HG02973 (cell line): ENCODE results near the gene ATIC.
A peak's percentile ranks its signal among the peaks of the same experiment; 100 is the strongest.
"Not testable (repeated sequence)": the region's sequence is repeated elsewhere in the genome, so short reads cannot be mapped to it uniquely, and the experiment has no call there.

ENCODE experiments used
- ATAC-seq: cut with Tn5 transposase; IDR thresholded peaks from one replicate; pipeline ENCODE4 v1.9.1; 2021; ENCODE audit warnings: moderate library complexity; ENCODE audit not compliant: unreplicated experiment

Gene ATIC

DNA sequence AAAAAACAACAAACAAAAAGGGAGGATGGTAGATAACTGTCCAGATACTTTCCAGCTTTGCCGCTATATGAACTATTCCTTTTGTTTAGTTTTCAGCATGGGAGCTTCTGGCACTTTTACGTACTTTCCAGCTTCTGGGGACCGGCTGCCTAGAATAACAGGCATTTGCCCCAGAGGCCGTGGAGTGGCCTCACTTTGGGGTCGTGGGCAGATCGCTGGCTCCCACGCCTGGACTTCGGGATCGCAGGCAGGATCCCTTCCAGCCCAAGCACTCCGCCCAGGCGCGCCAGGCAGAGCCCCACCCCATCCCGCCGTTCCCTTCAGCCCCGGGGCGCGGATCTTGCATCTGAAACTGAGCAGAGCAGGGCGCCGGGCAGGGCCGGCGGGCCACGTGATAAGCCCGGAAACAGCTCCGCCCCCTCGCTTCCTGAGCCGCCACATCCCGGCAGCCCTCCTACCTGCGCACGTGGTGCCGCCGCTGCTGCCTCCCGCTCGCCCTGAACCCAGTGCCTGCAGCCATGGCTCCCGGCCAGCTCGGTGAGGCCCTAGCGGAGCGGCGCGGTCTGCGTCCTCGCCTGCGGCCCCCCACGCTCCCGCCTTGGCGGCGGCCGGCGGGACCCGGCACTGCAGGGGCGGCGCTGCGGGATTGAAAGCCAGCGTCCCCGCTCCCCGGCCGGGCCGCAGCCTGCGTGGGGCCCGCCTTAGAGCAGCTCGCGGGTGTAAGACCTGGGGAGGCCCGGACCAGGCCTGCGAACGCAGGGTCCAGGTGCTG, at the start of gene ATIC:
ATIC (plus strand) TSS at position 435 of the 772 bp plus-strand sequence; CDS start at position 519, 84 bp downstream.
- ATAC-seq, result peak; percentile 99

DNA sequence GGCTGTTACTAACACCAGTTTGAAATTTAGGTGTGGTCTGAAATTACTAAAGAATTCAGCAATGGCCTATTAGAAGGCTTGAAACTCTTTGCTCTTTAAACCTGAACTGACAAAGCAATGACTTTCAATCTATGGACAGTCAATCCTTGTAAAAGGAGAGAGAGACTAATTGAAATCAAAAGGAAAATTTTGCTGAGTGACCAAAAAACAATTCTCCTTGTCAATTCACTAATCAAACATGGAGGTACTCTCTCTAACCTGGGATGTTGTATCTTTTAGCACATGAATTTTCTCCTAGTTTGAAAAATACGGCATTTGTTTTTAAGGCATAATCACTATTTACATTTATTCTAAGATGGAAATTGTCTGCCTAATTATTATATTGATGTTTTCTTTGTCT, 49.6 kb upstream of the ATIC start:
- ATAC-seq, result no peak

DNA sequence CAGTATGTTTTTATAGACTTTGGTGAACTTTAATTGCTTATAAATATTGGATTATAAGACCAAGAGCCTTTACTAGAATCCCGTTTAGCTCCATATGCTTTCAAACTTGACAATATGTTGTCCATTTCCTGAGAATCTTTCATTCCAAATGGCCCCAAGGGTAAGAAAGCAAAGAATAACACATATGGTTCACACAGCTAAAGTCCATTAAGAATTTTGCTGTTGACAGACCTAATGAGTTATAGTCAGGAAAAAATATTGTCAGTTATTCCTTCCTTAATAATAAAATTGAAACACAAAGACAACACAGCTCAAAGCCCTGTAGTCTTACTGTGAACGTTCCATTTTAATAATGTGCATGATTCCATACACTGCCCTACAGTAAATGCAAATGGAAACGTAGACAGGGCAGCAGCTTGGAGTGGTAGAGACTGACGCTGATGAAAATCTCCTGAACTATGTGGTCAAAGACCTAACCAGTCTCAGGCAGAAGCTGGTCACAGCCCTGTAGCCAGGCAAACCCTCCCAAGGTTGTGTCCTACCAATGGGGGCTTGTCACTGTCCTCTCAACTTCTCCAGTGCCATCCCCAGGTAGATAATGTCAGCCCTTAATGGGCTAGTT, 49.0 kb upstream of the ATIC start:
- ATAC-seq, result no peak

DNA sequence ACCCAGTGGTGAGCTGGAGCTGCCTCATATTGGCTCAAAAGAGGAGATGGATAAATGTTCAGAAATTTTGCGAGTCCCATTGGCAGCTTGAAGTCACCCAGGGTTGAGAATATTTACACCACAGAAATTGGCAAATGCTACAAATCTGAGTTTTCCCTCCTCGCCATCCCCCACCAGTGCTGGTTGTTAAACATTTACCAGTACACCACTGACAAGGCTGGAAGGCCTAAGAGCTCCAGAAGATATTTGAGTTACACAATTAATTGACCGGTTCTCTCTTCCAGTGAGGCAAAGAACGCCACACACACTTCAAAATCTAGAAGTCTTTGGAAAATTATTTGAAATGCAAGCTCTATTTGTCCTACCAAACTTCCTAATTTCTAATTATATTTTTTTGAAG, 47.5 kb upstream of the ATIC start:
- ATAC-seq, result no peak

DNA sequence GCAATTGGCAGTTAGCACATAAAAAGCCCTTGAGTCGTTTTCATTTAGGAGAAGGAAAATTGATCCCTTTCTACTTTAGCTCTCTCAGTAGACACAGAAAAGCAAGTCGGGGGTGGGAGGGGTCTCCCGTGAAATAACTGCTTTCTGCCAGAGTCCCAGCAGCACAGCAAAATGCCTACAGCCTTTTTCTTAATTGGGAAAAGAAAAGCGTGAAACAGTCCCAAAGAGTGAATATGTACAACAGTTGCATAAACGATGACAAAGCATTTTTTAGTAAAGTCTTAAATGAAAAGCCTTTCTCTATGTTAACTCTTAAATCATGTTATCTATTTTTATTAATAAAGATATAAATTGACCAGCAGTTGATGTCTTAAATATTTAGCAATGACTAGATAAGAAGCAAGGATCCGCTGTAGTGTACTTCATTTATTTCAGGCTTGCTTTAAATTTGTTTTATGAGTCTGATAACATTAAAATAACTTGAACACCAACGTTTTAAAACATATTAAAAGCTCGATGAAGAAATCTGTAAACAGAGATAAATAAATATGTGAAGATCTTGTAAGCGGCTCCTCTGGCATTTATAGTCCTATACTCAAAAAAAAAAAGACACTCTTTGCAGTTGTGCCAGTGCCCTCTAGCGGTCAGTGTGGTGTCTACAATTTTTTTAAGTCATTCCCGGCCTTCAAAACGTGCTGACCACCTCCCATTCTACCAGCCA, 42.3 kb upstream of the ATIC start:
- ATAC-seq, result peak; percentile 62

DNA sequence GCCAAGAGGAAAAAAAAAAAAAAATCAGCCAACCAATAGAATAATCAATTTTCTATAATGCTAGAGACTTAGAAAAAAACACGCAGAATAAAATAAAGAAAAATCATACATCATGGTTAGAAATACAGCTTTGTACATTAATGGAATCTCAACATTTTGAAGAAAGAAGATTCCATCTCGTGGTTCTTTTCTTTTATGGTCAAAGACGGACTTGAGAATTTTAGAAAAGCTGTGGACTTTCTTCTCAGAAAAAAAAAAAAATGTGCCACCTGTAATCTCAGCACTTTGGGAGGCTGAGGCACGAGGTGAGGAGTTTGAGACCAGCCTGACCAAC, 41.8 kb upstream of the ATIC start:
- no peak for ATAC-seq

DNA sequence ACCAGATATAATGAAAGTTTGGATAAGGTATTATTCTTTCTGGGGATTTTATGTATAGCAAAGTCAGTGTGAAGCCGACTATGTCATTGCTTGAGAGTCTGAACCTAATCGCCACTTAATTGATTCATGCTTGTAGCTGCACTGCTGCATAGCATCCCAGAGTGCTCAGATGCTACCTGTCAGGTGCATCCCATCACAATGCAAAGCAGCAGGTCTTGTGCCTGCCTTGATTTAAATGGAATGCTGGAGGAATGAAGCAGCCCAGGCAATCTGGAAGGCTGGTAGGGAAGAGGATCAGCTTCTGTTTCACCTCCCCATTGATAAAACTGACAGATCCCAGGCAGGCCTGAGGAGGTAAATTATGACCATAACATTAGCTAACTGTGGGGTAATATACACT, 40.4 kb upstream of the ATIC start:
- no peak for ATAC-seq

DNA sequence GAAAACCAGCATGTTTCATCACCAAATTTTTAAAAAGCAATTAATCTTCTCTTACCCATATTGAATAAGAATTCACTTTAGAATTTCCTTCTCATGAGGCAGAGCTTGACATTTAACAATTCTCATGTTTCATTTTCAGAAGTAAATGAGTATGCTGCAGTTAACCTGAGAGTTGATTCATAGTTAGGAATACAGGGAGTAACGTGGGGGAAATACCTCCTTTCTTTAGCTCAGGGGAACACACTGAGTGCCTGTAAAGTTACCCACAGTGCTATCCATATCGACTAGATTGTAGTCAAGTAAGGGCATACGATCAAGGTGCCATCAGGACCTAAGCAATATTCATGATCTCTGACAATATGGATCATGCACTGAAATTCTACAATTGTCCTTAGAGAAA, 38.9 kb upstream of the ATIC start:
- no peak for ATAC-seq

DNA sequence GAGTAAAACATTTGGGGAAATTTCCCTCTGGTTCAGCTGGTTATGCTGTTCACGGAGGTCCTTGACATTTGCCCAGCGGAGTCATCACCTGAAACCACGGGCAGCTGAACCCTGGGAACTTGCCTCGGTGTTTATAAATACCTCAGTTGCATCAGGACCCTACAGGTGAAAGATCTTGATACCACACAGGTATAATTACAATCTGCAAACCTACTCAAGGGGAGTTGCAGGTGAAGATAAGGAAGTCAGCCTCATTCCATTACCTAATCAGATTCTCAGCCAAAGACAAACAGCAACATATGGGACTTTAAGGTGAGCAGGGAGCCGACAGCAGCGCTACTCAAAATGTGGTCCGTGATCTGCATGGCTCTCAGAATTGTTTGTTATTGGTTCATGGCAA, 37.0 kb upstream of the ATIC start:
- ATAC-seq, result no peak

DNA sequence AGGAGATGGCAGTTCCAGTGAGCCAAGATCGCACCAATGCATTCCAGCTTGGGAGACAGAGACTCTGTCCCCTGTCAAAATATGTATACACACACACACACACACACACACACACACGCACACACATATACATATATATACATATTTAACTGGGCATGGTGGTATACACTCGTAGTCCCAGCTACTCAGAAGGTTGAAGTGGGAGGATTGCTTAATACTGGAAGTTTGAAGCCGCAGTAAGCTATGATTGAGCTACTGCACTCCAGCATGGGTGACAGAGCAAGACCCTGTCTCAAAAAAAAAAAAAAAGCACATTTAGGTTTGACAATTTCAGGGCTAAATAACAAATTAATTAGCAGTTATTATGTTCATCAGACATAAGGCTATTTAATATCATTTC, 36.0 kb upstream of the ATIC start:
- ATAC-seq, result no peak

DNA sequence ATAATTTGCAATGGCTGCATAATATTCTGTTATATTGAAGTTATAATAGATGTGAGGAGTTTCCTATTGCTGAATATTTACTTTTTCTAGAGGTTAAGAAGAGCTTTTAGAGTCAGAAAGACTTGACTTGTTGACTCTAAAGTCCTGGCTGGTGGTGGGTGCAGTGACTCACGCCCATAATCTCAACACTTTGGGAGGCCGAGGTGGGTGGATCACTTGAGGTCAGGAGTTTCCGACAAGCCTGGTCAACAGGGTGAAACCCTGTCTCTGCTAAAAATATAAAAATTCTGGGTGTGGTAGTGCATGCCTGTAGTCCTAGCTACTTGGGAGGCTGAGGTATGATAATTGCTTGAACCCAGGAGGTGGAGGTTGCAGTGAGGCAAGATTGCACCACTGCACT, 33.9 kb upstream of the ATIC start:
- ATAC-seq, result no peak

DNA sequence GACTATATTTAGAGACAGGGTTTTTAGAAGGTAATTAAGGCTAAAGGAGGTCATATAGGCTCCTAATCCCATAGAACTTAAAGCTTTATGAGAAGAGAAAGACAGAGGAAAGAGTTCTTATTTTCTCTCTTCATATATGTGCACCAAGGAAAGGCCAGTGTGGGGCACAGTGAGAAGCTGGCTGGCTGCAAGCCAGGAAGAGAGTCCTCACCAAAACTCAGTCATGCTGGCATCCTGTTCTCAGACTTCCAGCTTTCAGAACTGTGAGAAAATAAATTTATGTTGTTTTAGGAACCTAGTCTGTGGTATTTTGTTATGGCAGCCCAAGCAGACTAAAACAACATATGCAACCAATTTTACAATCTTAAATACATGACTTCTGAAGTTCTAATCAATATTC, 31.5 kb upstream of the ATIC start:
- ATAC-seq, result no peak

DNA sequence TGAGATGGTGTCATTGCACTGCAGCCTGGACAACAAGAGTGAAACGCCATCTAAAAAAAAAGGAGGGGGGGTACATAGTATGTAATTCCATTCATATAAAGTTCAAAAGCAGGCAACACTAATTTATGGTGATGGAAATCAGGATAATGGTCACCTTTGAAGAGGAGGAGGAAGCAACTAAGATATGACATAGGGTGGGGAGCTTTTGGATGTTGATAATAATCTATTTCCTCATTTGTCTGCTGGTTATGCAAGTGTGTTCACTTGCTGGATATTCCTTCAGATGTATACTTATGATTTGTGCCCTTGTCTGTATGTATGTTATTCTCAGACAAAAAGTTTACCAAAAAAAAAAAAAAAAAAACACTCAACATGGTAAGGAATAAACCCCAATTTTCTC, 28.6 kb upstream of the ATIC start:
- ATAC-seq, result no peak

DNA sequence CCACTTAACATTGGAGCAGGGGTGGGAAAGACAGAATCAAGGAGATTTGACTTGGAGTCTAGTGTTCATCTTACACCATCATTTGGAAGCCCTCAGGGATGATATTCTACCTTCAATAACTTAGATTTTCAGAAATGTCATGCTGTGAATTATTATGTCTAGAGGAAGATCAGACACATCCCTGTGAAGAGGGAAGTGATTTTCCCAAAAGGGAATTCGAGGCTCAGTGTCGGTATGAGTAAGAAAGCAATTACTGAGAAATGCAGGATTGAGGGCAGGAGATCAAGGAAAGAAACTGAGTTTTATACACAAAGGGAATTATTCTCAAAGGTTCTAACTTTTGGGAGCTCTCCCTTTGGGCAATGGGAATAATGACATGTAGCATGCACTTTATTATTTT, 25.6 kb upstream of the ATIC start:
- ATAC-seq, result no peak

DNA sequence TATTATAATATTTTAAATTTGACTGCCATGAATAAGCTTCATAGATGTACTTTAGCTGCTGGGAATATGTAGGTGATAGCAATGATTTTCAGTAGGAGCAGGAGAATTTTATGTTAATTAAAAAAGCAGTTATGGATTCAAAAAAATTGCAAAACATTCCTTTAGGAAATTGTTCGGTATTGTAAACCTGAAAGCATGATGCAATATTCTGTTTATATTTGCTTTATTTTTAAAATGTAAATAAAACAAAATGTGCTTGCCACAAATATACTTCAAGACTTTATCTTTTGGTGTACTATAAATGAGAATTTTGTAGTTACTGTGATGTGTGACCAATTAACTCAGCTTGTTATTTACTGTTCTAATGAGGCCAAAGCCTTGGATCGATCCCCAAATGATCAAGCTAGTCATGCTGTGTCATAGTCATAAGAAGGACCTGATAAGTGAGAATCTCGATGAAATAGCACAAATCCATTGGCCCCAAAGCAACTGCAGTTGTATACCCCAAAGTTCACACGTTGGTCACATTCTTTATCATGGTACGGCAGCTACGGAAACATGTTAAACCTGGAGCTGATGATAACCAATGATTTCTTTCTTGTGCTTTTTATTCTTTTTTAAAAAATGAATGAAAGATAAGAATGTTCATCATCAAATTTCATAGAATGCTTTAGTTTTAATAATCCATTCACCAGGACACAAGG, 23.6 kb upstream of the ATIC start:
- no peak for ATAC-seq

DNA sequence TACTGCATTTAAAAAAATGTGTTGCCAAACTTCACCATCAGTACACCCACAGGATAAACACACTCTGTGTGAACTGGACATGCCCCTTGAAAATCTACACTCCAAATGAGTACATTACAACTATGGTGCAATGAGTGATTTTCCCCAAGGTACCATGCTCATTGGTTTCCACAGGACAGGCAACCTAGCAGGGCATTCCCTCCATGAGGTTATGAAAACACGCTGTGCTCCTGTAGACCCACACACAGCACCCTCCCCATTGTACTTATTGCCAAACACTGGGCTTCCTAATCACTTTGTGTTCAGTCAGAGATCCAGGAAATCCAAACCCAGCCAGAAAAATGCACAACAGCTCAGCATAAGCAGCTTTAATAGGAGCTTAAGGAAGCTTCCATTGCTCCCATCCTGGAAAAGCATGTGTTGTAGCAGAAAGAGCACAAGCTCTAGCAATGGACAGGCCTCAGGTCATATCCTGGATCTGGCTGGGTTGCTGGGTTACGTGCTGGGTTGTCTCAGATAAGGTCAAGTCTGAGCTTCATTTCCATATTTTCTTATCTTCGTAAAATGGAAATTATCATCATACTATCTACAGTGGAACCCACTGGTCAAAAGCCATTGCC, 20.8 kb upstream of the ATIC start:
- no peak for ATAC-seq

DNA sequence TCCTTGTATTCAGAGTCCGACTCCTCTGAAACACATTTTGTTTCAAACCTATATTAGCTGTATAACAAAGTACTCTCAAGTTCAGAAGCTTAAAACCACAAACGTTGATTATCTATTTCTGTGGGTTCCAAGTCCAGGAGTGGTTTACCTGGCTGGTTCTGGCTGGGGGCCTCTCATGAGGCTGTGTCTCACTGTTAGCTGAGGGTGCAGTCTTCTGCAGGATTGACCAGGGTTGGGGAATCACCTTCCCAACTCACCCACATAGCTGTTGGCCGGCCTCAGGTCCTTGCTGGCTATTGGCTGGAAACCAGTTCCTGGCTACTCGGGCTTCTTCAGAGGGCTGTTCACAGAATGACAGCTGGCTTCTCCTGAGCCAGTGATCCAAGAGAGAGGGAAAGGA, 18.0 kb upstream of the ATIC start:
- no peak for ATAC-seq

DNA sequence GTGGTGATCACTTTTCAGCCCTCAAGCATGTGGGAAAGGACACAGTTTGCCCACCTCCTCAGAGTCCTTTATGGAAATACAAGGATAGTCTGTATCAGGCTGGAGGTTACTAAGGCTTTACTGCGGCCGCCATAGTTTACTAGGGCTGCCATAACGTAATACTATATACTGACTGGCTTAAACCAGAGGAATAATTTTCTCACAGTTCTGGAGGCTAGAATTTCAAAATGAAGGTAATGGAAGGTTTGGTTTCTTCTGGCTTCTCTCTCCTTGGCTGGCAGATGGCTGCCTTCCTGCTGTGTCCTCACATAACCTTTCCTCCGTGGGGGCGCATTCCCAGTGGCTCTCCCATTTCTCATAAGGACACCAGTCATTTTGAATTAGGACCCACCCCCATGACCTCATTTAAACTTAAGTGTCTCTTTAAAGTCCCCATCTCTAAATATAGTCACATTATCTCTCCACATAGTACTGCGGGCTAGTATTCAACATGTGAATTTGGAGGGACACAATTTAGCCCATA, 12.5 kb upstream of the ATIC start:
- no peak for ATAC-seq

DNA sequence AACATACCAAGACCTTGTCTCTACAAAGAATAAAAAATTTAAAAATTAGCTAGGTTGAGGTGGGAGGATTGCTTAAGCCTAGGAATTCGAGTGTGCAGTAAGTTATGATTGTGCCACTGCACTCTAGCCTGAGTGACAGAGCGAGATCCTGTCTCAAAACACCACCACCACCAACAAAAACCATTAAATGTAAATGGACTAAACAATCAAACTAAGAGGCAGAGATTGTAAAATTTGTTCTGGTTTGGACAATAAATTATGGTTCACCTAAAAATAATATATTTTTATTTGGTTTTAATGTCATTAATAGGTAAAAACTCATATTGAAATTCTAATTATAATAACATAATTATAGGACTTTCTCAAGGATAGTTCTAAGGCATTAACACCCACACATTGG, 9.9 kb upstream of the ATIC start:
- no peak for ATAC-seq

DNA sequence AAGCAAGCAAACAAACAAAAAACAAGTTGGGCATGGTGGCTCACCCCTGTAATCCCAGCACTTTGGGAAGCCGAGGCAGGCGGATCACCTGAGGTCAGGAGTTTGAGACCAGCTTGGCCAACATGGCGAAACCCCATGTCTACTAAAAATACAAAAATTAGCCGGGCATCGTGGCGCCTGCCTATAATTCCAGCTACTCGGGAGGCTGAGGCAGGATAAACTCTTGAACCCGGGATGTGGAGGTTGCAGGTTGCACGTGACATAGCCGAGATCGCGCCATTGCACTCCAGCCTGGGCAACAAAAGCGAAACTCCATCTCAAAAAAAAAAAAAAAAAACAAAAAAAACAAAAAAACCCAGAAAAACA, 617 bp upstream of the ATIC start:
- not testable (repeated sequence) for ATAC-seq

DNA sequence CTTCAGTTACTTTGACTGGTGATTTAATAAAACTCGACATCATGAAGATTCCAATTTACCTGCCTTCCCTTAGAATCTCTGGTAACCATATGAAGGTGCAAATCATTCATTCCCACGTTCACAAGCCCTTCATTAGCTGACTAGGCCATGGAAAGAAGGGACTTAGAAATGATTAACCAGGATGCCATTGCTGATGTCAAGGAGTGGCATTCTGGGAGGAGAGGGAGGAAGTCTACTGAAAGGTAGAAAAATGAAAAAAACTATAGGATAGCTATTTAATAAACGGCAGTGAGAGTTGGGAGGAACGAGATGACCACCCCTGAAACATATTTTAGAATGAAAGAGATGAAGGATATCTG, 1.4 kb downstream of the ATIC start:
- no peak for ATAC-seq
